K562 (cell line): ENCODE data around the gene PRPSAP1. TPM values are rescaled to one million over a fixed set of nuclear protein-coding genes. Genes with fewer than 3 reads are reported as not detected.

Experiments used
- BRD9 ChIP-seq: fragments of 450-650 bp; IDR thresholded peaks from 2 replicates; pipeline ENCODE4 v1.6.1; 2018; ENCODE audit warnings: low read depth; ENCODE audit not compliant: partially characterized antibody
- CEBPB ChIP-seq: fragments of 450-650 bp; IDR thresholded peaks from 2 replicates; pipeline ENCODE4 v1.6.1; 2016; ENCODE audit warnings: missing genetic modification characterization, missing compliant biosample characterization
- EP300 ChIP-seq: IDR thresholded peaks from 2 replicates; pipeline ENCODE4 v1.6.1; 2012; ENCODE audit warnings: low read length, improper control_type of control experiment
- EP400 ChIP-seq: fragments of 450-650 bp; IDR thresholded peaks from 2 replicates; pipeline ENCODE4 v1.6.1; 2017; ENCODE audit warnings: antibody characterized with exemption, mild to moderate bottlenecking, moderate library complexity
- FIP1L1 ChIP-seq: fragments of 200-400 bp; formaldehyde crosslinking; IDR thresholded peaks from 2 replicates; pipeline ENCODE4 v1.6.1; 2018; ENCODE audit warnings: mild to moderate bottlenecking, low read depth, low read length; ENCODE audit not compliant: poor library complexity, severe bottlenecking
- FOSL1 ChIP-seq: fragments of 200-800 bp; sonication (Bioruptor generic); conservative IDR thresholded peaks from 2 replicates; pipeline ENCODE4 v1.6.1; 2016; ENCODE audit warnings: missing genetic modification characterization, missing compliant biosample characterization
- FOXJ2 ChIP-seq: fragments of 200-800 bp; sonication (Bioruptor generic); IDR thresholded peaks from 2 replicates; pipeline ENCODE4 v1.6.1; 2016; ENCODE audit warnings: missing genetic modification characterization, missing compliant biosample characterization
- GATA2 ChIP-seq: sonication (generic); formaldehyde crosslinking; IDR thresholded peaks from 2 replicates; pipeline ENCODE4 v1.4.0; 2020; ENCODE audit warnings: mild to moderate bottlenecking, missing genetic modification reagents
- HSF4 ChIP-seq: fragments of 250-450 bp; sonication (Bioruptor Pico); IDR thresholded peaks from 2 replicates; pipeline ENCODE4 v2.1.2; 2022; ENCODE audit warnings: mild to moderate bottlenecking, moderate library complexity, borderline replicate concordance
- IRF9 ChIP-seq: fragments of 450-650 bp; IDR thresholded peaks from 2 replicates; pipeline ENCODE4 v1.6.1; 2016; ENCODE audit warnings: missing biosample characterization, missing genetic modification characterization
- MEIS2 ChIP-seq: fragments of 450-650 bp; IDR thresholded peaks from 2 replicates; pipeline ENCODE4 v1.6.1; 2014; ENCODE audit warnings: mild to moderate bottlenecking; ENCODE audit not compliant: partially characterized antibody
- PBX2 ChIP-seq, 2 experiments: IDR thresholded peaks in 1 of 2; conservative IDR thresholded peaks in 1 of 2; 2 replicates each; pipeline ENCODE4 v1.6.1; 2016; ENCODE audit warnings: low read depth in 2 of 2, mild to moderate bottlenecking in 1 of 2, missing compliant biosample characterization in 1 of 2, missing genetic modification characterization in 1 of 2, moderate library complexity in 1 of 2
- PHTF2 ChIP-seq: fragments of 250-450 bp; sonication (Bioruptor Pico); IDR thresholded peaks from 2 replicates; pipeline ENCODE4 v1.5.0; 2021; ENCODE audit warnings: mild to moderate bottlenecking
- PTRF ChIP-seq: fragments of 450-650 bp; IDR thresholded peaks from 2 replicates; pipeline ENCODE4 v1.6.1; 2016; ENCODE audit warnings: mild to moderate bottlenecking, missing genetic modification characterization, missing compliant biosample characterization
- RBM22 ChIP-seq: fragments of 200-400 bp; formaldehyde crosslinking; IDR thresholded peaks from 2 replicates; pipeline ENCODE4 v1.6.1; 2018; ENCODE audit warnings: low read length, low read depth; ENCODE audit not compliant: poor library complexity, severe bottlenecking
- RCOR1 ChIP-seq, 2 experiments: IDR thresholded peaks; 2 replicates each; pipeline ENCODE4 v1.6.1; 2012; ENCODE audit warnings: low read depth in 2 of 2, low read length in 2 of 2, borderline replicate concordance in 1 of 2, improper control_type of control experiment in 1 of 2
- SP1 ChIP-seq: sonication (generic); formaldehyde crosslinking; IDR thresholded peaks from 2 replicates; pipeline ENCODE4 v1.8.1; 2022; ENCODE audit warnings: mild to moderate bottlenecking, missing genetic modification reagents
- ZKSCAN8 ChIP-seq: fragments of 200-800 bp; sonication (Bioruptor generic); IDR thresholded peaks from 2 replicates; pipeline ENCODE4 v1.6.1; 2016; ENCODE audit warnings: missing genetic modification characterization, missing compliant biosample characterization
- ZNF384 ChIP-seq: IDR thresholded peaks from 2 replicates; pipeline ENCODE4 v1.6.1; 2012; ENCODE audit warnings: low read depth, low read length, improper control_type of control experiment
- ZNF507 ChIP-seq: conservative IDR thresholded peaks from 2 replicates; pipeline ENCODE4 v1.6.1; 2017; ENCODE audit warnings: missing genetic modification characterization, missing compliant biosample characterization
- polyA plus RNA-seq, 8 experiments: library from polyadenylated mRNA; depleted of rRNA in 4 of 8; stranded (reverse) in 5 of 8; unstranded in 3 of 8; fragments of >200 nt; fragmentation: Nextera tagmentation in 2 of 8; fragmentation: Illumina TruSeq in 1 of 8; extraction: Ambion mirVana in 2 of 8; extraction: Trizol in 1 of 8; gene quantifications; 2 replicates each; pipeline versions ENCODE4 v1.2.1 to v1.2.3, GENCODE V29; 2011 to 2014; ENCODE audit warnings: inconsistent platforms in 1 of 8, missing spikeins in 1 of 8
- total RNA-seq, 7 experiments: library from RNA; depleted of rRNA in 6 of 7; stranded (reverse); fragments of >200 nt in 6 of 7; fragmentation: Illumina TruSeq in 2 of 7; extraction: Trizol in 2 of 7; gene quantifications; 2 replicates each; pipeline versions ENCODE4 v1.2.1 to v1.2.3, GENCODE V29; 2011 to 2021; ENCODE audit warnings: low replicate concordance in 1 of 7

The PRPSAP1 gene
- total and polyA plus RNA-seq, 9 of the 15 experiments (the other 6 are each of a cell fraction or from before 2014, with no cell fraction given): 21.9 to 77.1 (median 40.8) TPM

GRCh38 chr17:76345377-76345974, 8.2 kb downstream of the PRPSAP1 start (continued):
- TF ChIP-seq PBX2 (CRISPR knock-in tag; IDR thresholded peaks at IDR 0.05; ENCODE audit: low read depth) (no peak), PBX2 (tag; conservative IDR thresholded peaks at IDR 0.05; ENCODE audit: low read depth) (peak; percentile 55), SP1 (CRISPR knock-in tag) (no peak), EP300 (peak; percentile 46), FOSL1 (tag) (peak; percentile 32; the same call in 1 of the 2 replicates), RCOR1 (IDR thresholded peaks at IDR 0.05; ENCODE audit: borderline replicate concordance in 1 of 2, low read depth in 2 of 2, low read length in 2 of 2) (peak in 1 of 2 experiments; percentile 68; a peak in 1 of 4 replicates), BRD9 (peak; percentile 74), PTRF (tag) (no peak), MEIS2 (peak; percentile 72), ZKSCAN8 (CRISPR knock-in tag) (0 out of 2 replicates have a peak, but pooled peaks have one; percentile 39), ZNF507 (tag) (no peak), IRF9 (peak; percentile 81), RBM22 (no peak), GATA2 (CRISPR knock-in tag) (peak; percentile 35; the same call in 1 of the 2 replicates), FIP1L1 (no peak), PHTF2 (no peak), FOXJ2 (tag) (no peak), CEBPB (tag) (peak; percentile 71), HSF4 (no peak; the same call in 1 of the 2 replicates), ZNF384 (peak; percentile 96), EP400 (peak; percentile 49; the same call in 1 of the 2 replicates)
